GM12892 (cell line): ENCODE results near the gene ABCC4.

ENCODE experiments used
- POLR2A ChIP-seq: IDR thresholded peaks from 2 replicates; pipeline ENCODE4 v1.6.1; 2011; ENCODE audit warnings: low read depth, low read length, control low read depth
- TAF1 ChIP-seq: IDR thresholded peaks from 2 replicates; pipeline ENCODE4 v1.6.1; 2011; ENCODE audit warnings: low read depth, mild to moderate bottlenecking, control low read depth, low read length, borderline replicate concordance

DNA sequence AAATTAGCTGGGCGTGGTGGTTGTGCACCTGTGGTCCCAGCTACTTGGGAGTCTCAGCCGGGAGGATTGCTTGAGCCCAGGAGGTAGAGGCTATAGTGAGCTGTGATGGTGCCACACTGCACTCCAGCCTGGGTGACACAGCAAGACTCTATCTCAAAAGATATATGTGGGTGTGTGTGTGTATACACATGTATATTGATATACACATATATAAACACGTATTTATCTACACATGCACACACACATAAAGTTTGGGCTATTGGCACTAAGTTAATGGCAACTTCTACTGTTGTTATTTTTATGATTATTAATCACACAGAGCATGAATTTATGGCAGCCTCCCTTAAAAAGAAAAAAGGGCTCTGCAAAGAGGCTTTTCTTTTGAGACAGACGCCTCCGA lies 27.1 kb upstream of the ABCC4 start:
- TF ChIP-seq POLR2A, result no peak
- no peak for TF ChIP-seq TAF1
